ENCODE data around the gene GGA1. TPM values are rescaled to one million over a fixed set of nuclear protein-coding genes. Genes with fewer than 3 reads are reported as not detected.
"Not testable (repeated sequence)": the region's sequence is repeated elsewhere in the genome, so short reads cannot be mapped to it uniquely, and the experiment has no call there.

GGA1 gene
- total RNA-seq, 2 donors from 2014 or later, result 30.0 to 31.2 TPM

- intact Hi-C loops (cut with DNase I); DNase-seq (ENCODE audit: low spot score): not testable (repeated sequence)
Observed at GRCh38 chr22:37602546-37603277, 5.9 kb upstream of the GGA1 start.

- no peak for DNase-seq (ENCODE audit: low spot score)
- intact Hi-C loops (cut with DNase I), result no loop called here
Observed at GRCh38 chr22:37604074-37604473, 4.6 kb upstream of the GGA1 start.

GRCh38 chr22:37604875-37605274 is 3.8 kb upstream of the GGA1 start:
- DNase-seq (ENCODE audit: low spot score), result no peak
- intact Hi-C loops (cut with DNase I), result no loop called here

- DNase-seq (ENCODE audit: low spot score), result peak; percentile 92
- intact Hi-C loops (cut with DNase I), result no loop called here
Observed at GRCh38 chr22:37607010-37607934, 1.4 kb upstream of the GGA1 start.

GRCh38 chr22:37607935-37608476 is 628 bp upstream of the GGA1 start:
- no peak for DNase-seq (ENCODE audit: low spot score)
- intact Hi-C loops (cut with DNase I), result no loop called here

- DNase-seq (ENCODE audit: low spot score), result no peak
- intact Hi-C loops (cut with DNase I), result no loop called here
Observed at GRCh38 chr22:37609240-37610152, 862 bp downstream of the GGA1 start.

GRCh38 chr22:37610153-37610475 is 1.5 kb downstream of the GGA1 start:
- not testable (repeated sequence) for DNase-seq (ENCODE audit: low spot score)

GRCh38 chr22:37610480-37611129 is 2.0 kb downstream of the GGA1 start:
- no peak for DNase-seq (ENCODE audit: low spot score)
- intact Hi-C loops (cut with DNase I), result no loop called here

More at GRCh38 chr22:37610153-37610475, 1.5 kb downstream of the GGA1 start:
- intact Hi-C loops (cut with DNase I), result not testable (repeated sequence)

GRCh38 chr22:37611207-37611606 is 2.6 kb downstream of the GGA1 start:
- intact Hi-C loops (cut with DNase I), result no loop called here

GRCh38 chr22:37616201-37617083 is 7.8 kb downstream of the GGA1 start:
- no peak for DNase-seq (ENCODE audit: low spot score)

More at GRCh38 chr22:37611207-37611606, 2.6 kb downstream of the GGA1 start:
- no peak for DNase-seq (ENCODE audit: low spot score)

GRCh38 chr22:37617431-37617830 is 8.8 kb downstream of the GGA1 start:
- intact Hi-C loops (cut with DNase I), result no loop called here

More at GRCh38 chr22:37616201-37617083, 7.8 kb downstream of the GGA1 start:
- intact Hi-C loops (cut with DNase I), result no loop called here

GRCh38 chr22:37618072-37618656 is 9.5 kb downstream of the GGA1 start:
- DNase-seq (ENCODE audit: low spot score), result no peak
- intact Hi-C loops (cut with DNase I), result no loop called here

More at GRCh38 chr22:37617431-37617830, 8.8 kb downstream of the GGA1 start:
- DNase-seq (ENCODE audit: low spot score), result no peak

GRCh38 chr22:37618674-37619073 is 10.0 kb downstream of the GGA1 start:
- intact Hi-C loops (cut with DNase I), result no loop called here
- no peak for DNase-seq (ENCODE audit: low spot score)

- no peak for DNase-seq (ENCODE audit: low spot score)
- intact Hi-C loops (cut with DNase I), result no loop called here
Observed at GRCh38 chr22:37619991-37620390, 11.4 kb downstream of the GGA1 start.

- no peak for DNase-seq (ENCODE audit: low spot score)
- intact Hi-C loops (cut with DNase I), result no loop called here
Observed at GRCh38 chr22:37621352-37621860, 12.8 kb downstream of the GGA1 start.

- intact Hi-C loops (cut with DNase I), result loop anchor here in 1 of 2 donors (2.0 kb wide), 2 partner anchors 63 to 165 kb away; partner anchors contain the start of gene CDC42EP1
- DNase-seq (ENCODE audit: low spot score), result no peak
Observed at GRCh38 chr22:37623075-37624016, 14.7 kb downstream of the GGA1 start.

Measured in posterior vena cava (tissue), 2 donors.